PC-3 (cell line): Measurements from ENCODE around the gene MAP2K1. TPM values are rescaled to one million over a fixed set of nuclear protein-coding genes. Genes with fewer than 3 reads are reported as not detected.

ENCODE experiments used
- ATAC-seq: fragments of 200-7000 bp; cut with Tn5 transposase; 2 replicates; pipeline ENCODE4 v1.9.1; 2020; ENCODE audit warnings: mild to moderate bottlenecking, moderate library complexity
- BruUV-seq: library from RNA; stranded (reverse); fragments of 400-500 nt; replicated peaks from 2 replicates; lab custom pipeline; 2021; lab: Mats Ljungman, UMichigan
- CTCF ChIA-PET: fragments of 300-600 bp; sonication (Branson Sonifier 250); formaldehyde crosslinking; loops from one replicate; lab custom pipeline; 2022; ENCODE audit warnings: antibody characterized with exemption; lab: Charles Lee
- POLR2A ChIA-PET: fragments of 300-600 bp; sonication (Branson Sonifier 250); formaldehyde crosslinking; loops from one replicate; lab custom pipeline; 2022; ENCODE audit warnings: antibody characterized with exemption; ENCODE audit not compliant: unreplicated experiment; lab: Charles Lee
- DNase-seq: peaks from one replicate; pipeline ENCODE4 v3.0.0-alpha.2; 2015
- H2AFZ ChIP-seq: fragments of 300-600 bp; sonication (generic); 2 replicates; pipeline ENCODE4 v1.6.0; 2016; ENCODE audit warnings: antibody characterized with exemption, low read length
- H3F3A ChIP-seq: fragments of 300-600 bp; sonication (generic); one replicate; pipeline ENCODE4 v1.6.0; 2017; ENCODE audit warnings: antibody characterized with exemption, low read length, control low read depth, mild to moderate bottlenecking; ENCODE audit not compliant: unreplicated experiment
- H3K27ac ChIP-seq: fragments of 300-600 bp; sonication (generic); 2 replicates; pipeline ENCODE4 v1.5.1; 2016; ENCODE audit warnings: mild to moderate bottlenecking, low read length
- H3K27me3 ChIP-seq: fragments of 300-600 bp; sonication (generic); 2 replicates; pipeline ENCODE4 v1.6.1; 2016; ENCODE audit warnings: low read length, mixed read lengths
- H3K36me3 ChIP-seq: fragments of 300-600 bp; sonication (generic); 2 replicates; pipeline ENCODE4 v1.6.1; 2016; ENCODE audit warnings: low read depth, mixed run types, low read length, mixed read lengths
- H3K4me1 ChIP-seq: fragments of 300-600 bp; sonication (generic); 2 replicates; pipeline ENCODE4 v1.5.1; 2016; ENCODE audit warnings: low read length; ENCODE audit not compliant: insufficient read depth
- H3K4me2 ChIP-seq: fragments of 300-600 bp; sonication (generic); 2 replicates; pipeline ENCODE4 v1.6.0; 2016; ENCODE audit warnings: low read length
- H3K4me3 ChIP-seq: fragments of 300-600 bp; sonication (generic); 2 replicates; pipeline ENCODE4 v1.5.1; 2016; ENCODE audit warnings: mild to moderate bottlenecking, low read length, mixed read lengths
- H3K79me2 ChIP-seq: fragments of 300-600 bp; sonication (generic); 2 replicates; pipeline ENCODE4 v1.6.1; 2017; ENCODE audit warnings: low read length, mixed read lengths
- H3K9ac ChIP-seq: fragments of 300-600 bp; sonication (generic); 2 replicates; pipeline ENCODE4 v1.6.0; 2016; ENCODE audit warnings: mild to moderate bottlenecking, low read length
- H3K9me2 ChIP-seq: fragments of 300-600 bp; sonication (generic); replicated peaks from 2 replicates; pipeline ENCODE4 v1.6.1; 2016; ENCODE audit warnings: mixed run types, low read length, mixed read lengths
- H3K9me3 ChIP-seq: fragments of 300-600 bp; sonication (generic); 2 replicates; pipeline ENCODE4 v1.6.1; 2016; ENCODE audit warnings: low read length, mixed read lengths
- H4K20me1 ChIP-seq: fragments of 300-600 bp; sonication (generic); 2 replicates; pipeline ENCODE4 v1.6.1; 2016; ENCODE audit warnings: low read length, mixed read lengths
- EZH2 ChIP-seq: fragments of 300-600 bp; sonication (generic); IDR thresholded peaks from one replicate; pipeline ENCODE4 v1.6.1; 2017; ENCODE audit warnings: antibody characterized with exemption, mild to moderate bottlenecking, low read length; ENCODE audit not compliant: unreplicated experiment
- EZH2phosphoT487 ChIP-seq: fragments of 300-600 bp; sonication (generic); IDR thresholded peaks from 2 replicates; pipeline ENCODE4 v1.6.1; 2018; ENCODE audit warnings: mild to moderate bottlenecking, antibody characterized with exemption, low read length, borderline replicate concordance
- intact Hi-C: fragments of 100-400 bp; cut with micrococcal nuclease; formaldehyde crosslinking; loops from 2 replicates; pipeline ENCODE4 v1.9.0; 2023
- total RNA-seq: library from RNA; depleted of rRNA; stranded (reverse); fragments of >200 nt; gene quantifications from 2 replicates; pipeline ENCODE4 v1.2.3, GENCODE V29; 2014
- TF ChIP-seq, protein P1 (sequence below): fragments of 300-600 bp; sonication (generic); conservative IDR thresholded peaks from 2 replicates; pipeline ENCODE4 v1.5.1; 2017; ENCODE audit warnings: antibody characterized with exemption, low read depth, mild to moderate bottlenecking, low read length

MAP2K1 gene
- total RNA-seq, 1 experiment from 2014 or later = 35.5 TPM

DNA sequence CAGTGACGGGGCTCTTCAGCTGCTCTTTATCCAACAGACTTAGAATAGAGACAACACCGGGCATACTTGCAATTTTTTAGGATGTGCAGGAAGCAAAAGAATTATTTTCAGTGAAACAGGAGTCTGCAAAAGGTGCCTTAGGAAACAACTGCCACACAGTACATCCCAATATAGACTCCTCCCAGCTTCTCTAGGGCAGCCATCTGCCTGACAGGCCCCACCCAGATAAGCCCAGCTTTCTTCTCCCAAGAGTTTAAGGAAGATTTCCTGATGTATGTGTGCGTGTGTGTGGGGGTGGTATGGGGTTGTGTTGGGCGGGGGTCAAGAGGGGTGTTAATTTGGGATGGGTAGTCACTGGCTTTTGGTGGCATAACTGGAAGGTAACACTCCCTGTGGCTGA lies 21.5 kb downstream of the MAP2K1 start:
- no peak for ATAC-seq
- no peaks in the 10 kb centered on the region for H3F3A ChIP-seq
- intact Hi-C loops = no loop called here
- H3K4me3 ChIP-seq = no peak overlapping the region
- H3K27ac ChIP-seq = no peak overlapping the region
- no peak for DNase-seq
- H3K27me3 ChIP-seq = no peaks in the 10 kb centered on the region
- peaks cover 98% of the 10 kb centered on the region for H3K79me2 ChIP-seq
- H2AFZ ChIP-seq = no peak overlapping the region
- H4K20me1 ChIP-seq = peaks cover 30% of the 10 kb centered on the region
- no peak overlapping the region for H3K9ac ChIP-seq
- ChIA-PET POLR2A (no interaction called here), CTCF (no interaction called here)
- no TSS peak for BruUV-seq
- peaks cover 4% of the 10 kb centered on the region; the same call in 1 of the 2 replicates for H3K36me3 ChIP-seq
- no peaks in the 10 kb centered on the region; the same call in 1 of the 2 replicates for H3K4me1 ChIP-seq
- H3K4me2 ChIP-seq = no peak overlapping the region
- no peaks in the 10 kb centered on the region for H3K9me2 ChIP-seq
- H3K9me3 ChIP-seq = no peaks in the 10 kb centered on the region
- TF ChIP-seq EZH2 = no peak
- TF ChIP-seq, protein P1, sequence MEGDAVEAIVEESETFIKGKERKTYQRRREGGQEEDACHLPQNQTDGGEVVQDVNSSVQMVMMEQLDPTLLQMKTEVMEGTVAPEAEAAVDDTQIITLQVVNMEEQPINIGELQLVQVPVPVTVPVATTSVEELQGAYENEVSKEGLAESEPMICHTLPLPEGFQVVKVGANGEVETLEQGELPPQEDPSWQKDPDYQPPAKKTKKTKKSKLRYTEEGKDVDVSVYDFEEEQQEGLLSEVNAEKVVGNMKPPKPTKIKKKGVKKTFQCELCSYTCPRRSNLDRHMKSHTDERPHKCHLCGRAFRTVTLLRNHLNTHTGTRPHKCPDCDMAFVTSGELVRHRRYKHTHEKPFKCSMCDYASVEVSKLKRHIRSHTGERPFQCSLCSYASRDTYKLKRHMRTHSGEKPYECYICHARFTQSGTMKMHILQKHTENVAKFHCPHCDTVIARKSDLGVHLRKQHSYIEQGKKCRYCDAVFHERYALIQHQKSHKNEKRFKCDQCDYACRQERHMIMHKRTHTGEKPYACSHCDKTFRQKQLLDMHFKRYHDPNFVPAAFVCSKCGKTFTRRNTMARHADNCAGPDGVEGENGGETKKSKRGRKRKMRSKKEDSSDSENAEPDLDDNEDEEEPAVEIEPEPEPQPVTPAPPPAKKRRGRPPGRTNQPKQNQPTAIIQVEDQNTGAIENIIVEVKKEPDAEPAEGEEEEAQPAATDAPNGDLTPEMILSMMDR = no peak
- no peak for TF ChIP-seq EZH2phosphoT487

DNA sequence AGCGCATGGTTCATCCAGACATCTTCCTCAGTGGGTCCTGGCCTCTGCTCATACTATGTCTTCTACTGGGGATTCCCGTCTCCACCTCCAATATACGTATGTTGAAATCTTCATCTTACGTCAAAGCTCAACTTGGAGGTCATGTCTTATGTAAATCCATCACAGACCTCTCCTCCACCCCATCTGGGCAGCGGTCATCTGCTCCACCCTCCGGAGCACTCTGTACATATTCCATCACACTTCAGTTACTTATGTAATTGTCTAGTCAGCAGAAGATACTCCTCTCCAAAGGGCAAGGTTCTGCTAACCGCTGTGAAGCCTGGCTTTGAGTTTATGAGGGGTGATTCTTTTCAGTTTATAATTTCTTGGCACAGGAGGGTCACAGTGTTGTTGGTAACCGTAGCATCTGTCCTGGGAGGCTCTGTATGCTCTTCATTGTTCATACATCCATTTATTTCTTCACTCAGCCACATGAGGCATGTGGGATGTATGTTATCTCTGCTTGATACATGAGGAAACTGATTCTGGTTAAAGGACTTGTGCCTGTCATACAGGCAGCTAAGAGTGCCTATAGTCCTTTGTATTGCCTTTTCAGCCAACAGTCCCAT lies 22.1 kb downstream of the MAP2K1 start:
- DNase-seq (no peak), ATAC-seq (no peak)
- ChIA-PET POLR2A (no interaction called here), CTCF (no interaction called here)
- no peak overlapping the region for H2AFZ ChIP-seq
- no peak overlapping the region for H3K4me3 ChIP-seq
- no peak overlapping the region for H3K4me2 ChIP-seq
- TF ChIP-seq, protein P1 = no peak
- TF ChIP-seq EZH2phosphoT487 (no peak), EZH2 (no peak)
- peaks cover 98% of the 10 kb centered on the region for H3K79me2 ChIP-seq
- intact Hi-C loops = no loop called here
- H3K27ac ChIP-seq = no peak overlapping the region
- no peaks in the 10 kb centered on the region for H3K27me3 ChIP-seq
- H3K9me2 ChIP-seq = no peaks in the 10 kb centered on the region
- no peaks in the 10 kb centered on the region for H3K9me3 ChIP-seq
- peaks cover 27% of the 10 kb centered on the region for H4K20me1 ChIP-seq
- peaks cover 4% of the 10 kb centered on the region; the same call in 1 of the 2 replicates for H3K36me3 ChIP-seq
- H3K4me1 ChIP-seq = no peaks in the 10 kb centered on the region; the same call in 1 of the 2 replicates
- no peaks in the 10 kb centered on the region for H3F3A ChIP-seq
- H3K9ac ChIP-seq = no peak overlapping the region
- no TSS peak for BruUV-seq

DNA sequence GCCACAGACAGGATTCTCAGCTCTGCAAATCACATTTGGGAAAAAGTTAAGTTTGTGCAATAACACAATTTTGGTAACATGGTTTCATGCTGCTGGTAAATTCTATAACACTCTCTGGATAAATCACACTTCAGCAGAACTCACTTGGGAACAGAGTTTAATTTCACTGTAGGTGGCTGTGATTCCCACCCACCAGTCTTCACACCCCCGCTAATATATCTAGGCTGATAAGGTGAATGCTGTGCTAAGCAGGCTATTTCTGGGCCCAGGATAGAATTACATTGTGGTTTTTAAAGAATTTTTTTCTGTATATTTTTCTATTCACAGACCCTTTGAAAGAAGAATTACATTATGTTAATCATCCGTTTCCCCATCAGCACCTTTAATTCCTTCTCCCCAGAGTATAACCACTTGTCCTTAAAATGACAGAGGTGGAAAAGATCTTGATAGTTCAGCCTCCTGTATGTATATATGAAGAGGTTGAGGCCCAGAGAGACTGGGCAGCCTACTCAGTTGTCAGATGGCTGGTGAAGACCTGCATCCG lies 22.9 kb downstream of the MAP2K1 start:
- peaks cover 98% of the 10 kb centered on the region for H3K79me2 ChIP-seq
- ATAC-seq = no peak
- no peak overlapping the region for H3K4me3 ChIP-seq
- no peak overlapping the region for H3K4me2 ChIP-seq
- H3F3A ChIP-seq = no peaks in the 10 kb centered on the region
- H3K27me3 ChIP-seq = no peaks in the 10 kb centered on the region
- BruUV-seq = no TSS peak
- DNase-seq = no peak
- H3K9me2 ChIP-seq = no peaks in the 10 kb centered on the region
- no peaks in the 10 kb centered on the region; the same call in 1 of the 2 replicates for H3K4me1 ChIP-seq
- H3K9me3 ChIP-seq = no peaks in the 10 kb centered on the region
- TF ChIP-seq EZH2 = no peak
- TF ChIP-seq, protein P1 = no peak
- no peak for TF ChIP-seq EZH2phosphoT487
- peaks cover 9% of the 10 kb centered on the region; the same call in 1 of the 2 replicates for H3K36me3 ChIP-seq
- ChIA-PET CTCF (no interaction called here), POLR2A (no interaction called here)
- intact Hi-C loops = no loop called here
- H3K27ac ChIP-seq = no peak overlapping the region
- no peak overlapping the region for H2AFZ ChIP-seq
- H3K9ac ChIP-seq = no peak overlapping the region
- H4K20me1 ChIP-seq = peaks cover 27% of the 10 kb centered on the region
